HG02885 (cell line): ENCODE measurements around the gene MRFAP1.

Experiments
- ATAC-seq: cut with Tn5 transposase; IDR thresholded peaks from one replicate; pipeline ENCODE4 v1.9.1; 2021; ENCODE audit warnings: mild to moderate bottlenecking; ENCODE audit not compliant: unreplicated experiment, poor library complexity

The MRFAP1 gene

GRCh38 chr4:6609415-6610079 is 30.9 kb upstream of the MRFAP1 start:
- no peak for ATAC-seq

GRCh38 chr4:6610856-6611430 is 29.5 kb upstream of the MRFAP1 start:
- no peak for ATAC-seq

- ATAC-seq = no peak
Measured at GRCh38 chr4:6612961-6613675, 27.4 kb upstream of the MRFAP1 start.

- no peak for ATAC-seq
Measured at GRCh38 chr4:6613676-6614651, 26.5 kb upstream of the MRFAP1 start.

- no peak for ATAC-seq
Measured at GRCh38 chr4:6614701-6615230, 25.7 kb upstream of the MRFAP1 start.

GRCh38 chr4:6616087-6616995 is 24.1 kb upstream of the MRFAP1 start:
- no peak for ATAC-seq

GRCh38 chr4:6617246-6617645 is 23.2 kb upstream of the MRFAP1 start:
- ATAC-seq = no peak

GRCh38 chr4:6618386-6619115 is 21.9 kb upstream of the MRFAP1 start:
- ATAC-seq = no peak

- no peak for ATAC-seq
Measured at GRCh38 chr4:6619116-6619465, 21.4 kb upstream of the MRFAP1 start.

- ATAC-seq = no peak
Measured at GRCh38 chr4:6619466-6620255, 20.8 kb upstream of the MRFAP1 start.

GRCh38 chr4:6620296-6620695 is 20.2 kb upstream of the MRFAP1 start:
- ATAC-seq = no peak

GRCh38 chr4:6620891-6621555 is 19.5 kb upstream of the MRFAP1 start:
- no peak for ATAC-seq

- no peak for ATAC-seq
Measured at GRCh38 chr4:6621556-6621927, 18.9 kb upstream of the MRFAP1 start.

GRCh38 chr4:6622744-6623143 is 17.7 kb upstream of the MRFAP1 start:
- no peak for ATAC-seq

- ATAC-seq = no peak
Measured at GRCh38 chr4:6625256-6625655, 15.2 kb upstream of the MRFAP1 start.

- ATAC-seq = no peak
Measured at GRCh38 chr4:6626066-6626465, 14.4 kb upstream of the MRFAP1 start.

- ATAC-seq = no peak
Measured at GRCh38 chr4:6627832-6628231, 12.7 kb upstream of the MRFAP1 start.
